ENCODE data around the gene WDR89.

- TF ChIP-seq CTCF (IDR thresholded peaks at IDR 0.05; ENCODE audit: low read depth, low read length) (no peak), EZH2phosphoT487 (IDR thresholded peaks at IDR 0.05; ENCODE audit: low read depth) (no peak)
Observed at GRCh38 chr14:63650256-63650952, 8.7 kb upstream of the WDR89 start.

All from OCI-LY3 (cell line).